Gastrocnemius medialis (tissue), 4 donors: ENCODE data around the gene GALNT7. TPM values are rescaled to one million over a fixed set of nuclear protein-coding genes. Genes with fewer than 3 reads are reported as not detected.

Experiments
- ATAC-seq, 2 donors: fragments of 150-250 bp; one replicate each; pipeline ENCODE4 v1.9.1; 2016
- DNase-seq, 2 donors: peaks; one replicate each; pipeline ENCODE4 v3.0.0-alpha.2; 2019
- H3K27ac ChIP-seq, 4 donors: fragments of 200-600 bp; sonication (generic); 1 replicate in 1 of 4; 2 replicates in 3 of 4; pipeline ENCODE4 v1.5.1; 2016 to 2018; ENCODE audit warnings: mild to moderate bottlenecking in 2 of 4, moderate library complexity in 1 of 4
- H3K27me3 ChIP-seq, 3 donors: fragments of 200-600 bp; sonication (generic) in 2 of 3; 1 replicate in 1 of 3; 2 replicates in 2 of 3; pipeline versions ENCODE4 v1.5.1 to v1.6.0; 2016 to 2019; ENCODE audit warnings: mild to moderate bottlenecking in 1 of 3, moderate library complexity in 1 of 3
- H3K36me3 ChIP-seq, 2 donors: fragments of 200-600 bp; sonication (generic) in 1 of 2; one replicate each; pipeline ENCODE4 v1.5.1; 2017 to 2018
- H3K4me1 ChIP-seq, 2 donors: fragments of 200-600 bp; sonication (generic) in 1 of 2; one replicate each; pipeline ENCODE4 v1.5.1; 2016 to 2017; ENCODE audit warnings: mild to moderate bottlenecking in 2 of 2
- H3K4me3 ChIP-seq, 4 donors: fragments of 200-600 bp; sonication (generic) in 3 of 4; 1 replicate in 1 of 4; 2 replicates in 3 of 4; pipeline ENCODE4 v1.5.1; 2016 to 2019; ENCODE audit warnings: mild to moderate bottlenecking in 2 of 4
- H3K9me3 ChIP-seq, 3 donors: fragments of 200-600 bp; sonication (generic) in 2 of 3; 1 replicate in 1 of 3; 2 replicates in 2 of 3; pipeline ENCODE4 v1.5.1; 2016 to 2019
- POLR2A ChIP-seq, 2 donors: fragments of 450-650 bp; IDR thresholded peaks; one replicate each; pipeline ENCODE4 v1.6.1; 2017; ENCODE audit warnings: antibody characterized with exemption in 2 of 2, mild to moderate bottlenecking in 2 of 2, moderate library complexity in 2 of 2
- in situ Hi-C, 4 donors: fragments of 200-750 bp; cut with MboI; loops; one replicate each; pipeline versions ENCODE4 v1.15.0 to v1.8.0; 2017; ENCODE audit warnings: low sequenced_read_pairs in 4 of 4
- intact Hi-C: fragments of 100-400 bp; cut with DNase I; formaldehyde crosslinking; loops from one replicate; pipeline ENCODE4 v1.15.1; 2023; ENCODE audit warnings: low total_unique reads
- total RNA-seq, 4 donors: library from RNA; depleted of rRNA; stranded (reverse); fragments of >200 nt; gene quantifications; one replicate each; pipeline versions ENCODE4 v1.1.0 to v1.2.3, GENCODE V29; 2016
- TF ChIP-seq, protein P1 (sequence below), 5 experiments: fragments of 450-650 bp in 3 of 5; fragments of 200-600 bp in 2 of 5; sonication (generic) in 2 of 5; IDR thresholded peaks in 4 of 5; conservative IDR thresholded peaks in 1 of 5; 1 replicate in 4 of 5; 2 replicates in 1 of 5; pipeline ENCODE4 v1.5.1; 2016 to 2019; ENCODE audit warnings: antibody characterized with exemption in 5 of 5, mild to moderate bottlenecking in 3 of 5, moderate library complexity in 3 of 5

Gene GALNT7
- total RNA-seq, 4 donors from 2014 or later: 0.91 to 2.8 (median 1.1) TPM

DNA sequence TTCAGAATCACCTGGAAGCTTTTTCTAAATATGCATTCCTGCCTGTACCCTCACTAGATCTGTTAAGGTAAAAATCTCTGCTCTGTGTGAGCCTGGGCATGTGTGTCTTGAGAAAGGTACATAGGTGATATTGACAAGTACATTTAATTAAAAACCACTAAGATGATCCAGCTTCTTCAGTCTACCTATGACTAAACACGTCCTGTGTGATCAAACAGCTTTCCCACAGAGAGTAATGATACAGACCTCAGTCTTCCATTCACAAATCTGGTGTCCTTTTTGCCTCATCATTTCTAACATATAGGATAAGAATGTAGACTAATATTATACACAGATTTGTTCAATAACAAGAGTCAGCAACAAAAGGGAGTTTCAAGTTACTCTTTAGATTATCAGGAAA, 42.6 kb downstream of the GALNT7 start:
- H3K4me3 ChIP-seq: no peak overlapping the region
- H3K36me3 ChIP-seq: no peaks in the 10 kb centered on the region
- H3K4me1 ChIP-seq: no peaks in the 10 kb centered on the region
- H3K27ac ChIP-seq: no peak overlapping the region
- no peaks in the 10 kb centered on the region for H3K9me3 ChIP-seq
- H3K27me3 ChIP-seq: no peaks in the 10 kb centered on the region
- in situ Hi-C loops (no loop called here), intact Hi-C loops (no loop called here)
- TF ChIP-seq POLR2A (IDR thresholded peaks at IDR 0.05): no peak
- TF ChIP-seq, protein P1, sequence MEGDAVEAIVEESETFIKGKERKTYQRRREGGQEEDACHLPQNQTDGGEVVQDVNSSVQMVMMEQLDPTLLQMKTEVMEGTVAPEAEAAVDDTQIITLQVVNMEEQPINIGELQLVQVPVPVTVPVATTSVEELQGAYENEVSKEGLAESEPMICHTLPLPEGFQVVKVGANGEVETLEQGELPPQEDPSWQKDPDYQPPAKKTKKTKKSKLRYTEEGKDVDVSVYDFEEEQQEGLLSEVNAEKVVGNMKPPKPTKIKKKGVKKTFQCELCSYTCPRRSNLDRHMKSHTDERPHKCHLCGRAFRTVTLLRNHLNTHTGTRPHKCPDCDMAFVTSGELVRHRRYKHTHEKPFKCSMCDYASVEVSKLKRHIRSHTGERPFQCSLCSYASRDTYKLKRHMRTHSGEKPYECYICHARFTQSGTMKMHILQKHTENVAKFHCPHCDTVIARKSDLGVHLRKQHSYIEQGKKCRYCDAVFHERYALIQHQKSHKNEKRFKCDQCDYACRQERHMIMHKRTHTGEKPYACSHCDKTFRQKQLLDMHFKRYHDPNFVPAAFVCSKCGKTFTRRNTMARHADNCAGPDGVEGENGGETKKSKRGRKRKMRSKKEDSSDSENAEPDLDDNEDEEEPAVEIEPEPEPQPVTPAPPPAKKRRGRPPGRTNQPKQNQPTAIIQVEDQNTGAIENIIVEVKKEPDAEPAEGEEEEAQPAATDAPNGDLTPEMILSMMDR (IDR thresholded peaks at IDR 0.05 in 4 of 5, conservative IDR thresholded peaks at IDR 0.05 in 1 of 5): no peak
- ATAC-seq (no peak), DNase-seq (no peak)

DNA sequence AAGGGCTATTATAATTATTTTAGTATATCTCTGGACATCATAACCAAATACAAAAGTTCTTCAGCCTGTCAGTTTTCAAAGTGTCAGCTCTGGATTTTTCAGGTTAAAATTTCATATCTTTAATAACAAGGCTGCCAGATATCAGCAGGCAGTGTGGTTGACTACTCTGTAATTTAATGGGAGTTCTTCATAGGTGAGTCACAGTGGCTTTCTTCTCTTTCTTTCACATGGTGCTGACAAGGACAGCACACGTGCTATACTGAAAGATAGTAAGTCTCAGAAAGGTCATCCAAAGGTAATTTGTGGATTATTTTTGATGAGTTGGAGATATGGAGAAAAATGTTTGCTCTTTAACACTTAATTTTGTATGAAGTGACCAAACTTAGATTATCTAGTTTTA, 43.2 kb downstream of the GALNT7 start:
- DNase-seq: no peak
- no peaks in the 10 kb centered on the region for H3K36me3 ChIP-seq
- TF ChIP-seq POLR2A (IDR thresholded peaks at IDR 0.05): no peak
- TF ChIP-seq, protein P1 (IDR thresholded peaks at IDR 0.05 in 4 of 5, conservative IDR thresholded peaks at IDR 0.05 in 1 of 5): no peak
- intact Hi-C loops (no loop called here), in situ Hi-C loops (no loop called here)
- H3K4me3 ChIP-seq: no peak overlapping the region
- ATAC-seq: no peak
- no peaks in the 10 kb centered on the region for H3K9me3 ChIP-seq
- H3K27me3 ChIP-seq: no peaks in the 10 kb centered on the region
- no peak overlapping the region for H3K27ac ChIP-seq
- H3K4me1 ChIP-seq: no peaks in the 10 kb centered on the region

DNA sequence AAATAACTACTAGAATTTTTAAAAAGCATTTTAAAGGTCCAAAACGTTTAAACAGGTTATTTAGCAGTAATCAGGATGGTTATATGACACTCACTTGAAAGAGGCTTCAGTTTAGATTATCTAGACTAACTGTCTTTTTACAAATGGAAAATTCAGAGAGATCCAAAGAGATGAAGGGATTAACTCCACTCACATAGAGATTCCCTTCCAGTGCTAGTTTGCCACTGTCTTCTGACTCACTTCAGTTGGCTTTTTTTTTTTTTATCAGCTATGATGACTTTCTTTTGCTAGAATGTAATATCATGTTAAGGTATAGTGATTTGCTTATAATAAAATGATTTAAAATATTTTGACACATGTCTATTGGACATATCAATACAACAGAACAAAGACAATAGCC, 43.8 kb downstream of the GALNT7 start:
- Histone ChIP-seq H3K4me3 (no peak overlapping the region), H3K9me3 (no peaks in the 10 kb centered on the region), H3K27me3 (no peaks in the 10 kb centered on the region), H3K36me3 (no peaks in the 10 kb centered on the region), H3K4me1 (no peaks in the 10 kb centered on the region), H3K27ac (no peak overlapping the region)
- intact Hi-C loops (no loop called here), in situ Hi-C loops (no loop called here)
- no peak for ATAC-seq
- no peak for DNase-seq
- no peak for TF ChIP-seq POLR2A (IDR thresholded peaks at IDR 0.05)
- TF ChIP-seq, protein P1 (IDR thresholded peaks at IDR 0.05 in 4 of 5, conservative IDR thresholded peaks at IDR 0.05 in 1 of 5): no peak

DNA sequence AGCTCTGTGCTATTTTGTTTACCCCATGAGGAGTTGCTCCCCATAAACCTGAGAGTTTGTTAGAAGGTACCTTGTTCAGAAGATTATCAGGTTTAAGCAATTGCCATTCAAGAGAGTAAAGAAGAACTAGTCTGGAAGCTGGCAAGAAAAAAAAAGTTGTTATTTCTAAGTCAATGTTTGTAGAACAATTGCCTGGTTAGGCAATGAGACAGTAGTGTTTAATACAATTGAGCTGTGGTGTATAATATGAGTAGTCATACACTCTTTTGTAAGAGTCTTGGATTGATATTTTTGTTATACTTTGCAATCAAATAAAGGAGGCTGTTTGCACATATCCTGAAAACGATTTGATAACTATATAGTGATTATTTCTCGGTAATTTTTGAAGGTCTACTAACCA, 44.7 kb downstream of the GALNT7 start:
- Histone ChIP-seq H3K4me3 (no peak overlapping the region), H3K36me3 (no peaks in the 10 kb centered on the region), H3K4me1 (no peaks in the 10 kb centered on the region), H3K27ac (no peak overlapping the region), H3K9me3 (no peaks in the 10 kb centered on the region), H3K27me3 (no peaks in the 10 kb centered on the region)
- no peak for TF ChIP-seq POLR2A (IDR thresholded peaks at IDR 0.05)
- TF ChIP-seq, protein P1 (IDR thresholded peaks at IDR 0.05 in 4 of 5, conservative IDR thresholded peaks at IDR 0.05 in 1 of 5): no peak
- intact Hi-C loops (no loop called here), in situ Hi-C loops (no loop called here)
- DNase-seq (no peak), ATAC-seq (no peak)

DNA sequence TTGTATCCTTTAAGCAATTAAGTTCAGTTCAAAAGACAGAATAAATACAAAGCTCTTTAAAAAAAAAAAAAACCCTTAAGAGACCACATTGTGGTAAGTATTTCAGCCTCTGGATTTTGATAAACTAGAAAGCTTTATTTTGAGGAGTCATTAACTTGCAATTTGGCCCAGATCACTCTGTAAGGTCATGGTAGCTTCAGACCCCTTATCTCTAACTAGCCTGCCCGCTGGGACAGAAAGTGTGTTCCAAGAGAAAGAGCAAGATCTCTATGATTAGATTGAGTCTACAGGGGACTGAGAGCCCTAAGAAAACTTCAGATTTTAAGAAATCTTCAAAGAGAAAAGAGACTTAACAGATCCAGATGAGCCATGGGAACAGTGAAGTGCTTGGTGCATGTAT, 45.6 kb downstream of the GALNT7 start:
- intact Hi-C loops: no loop called here

More for the DNA sequence above, 45.6 kb downstream of the GALNT7 start:
- no peak for ATAC-seq
- DNase-seq: no peak
- Histone ChIP-seq H3K4me1 (no peaks in the 10 kb centered on the region), H3K27me3 (no peaks in the 10 kb centered on the region), H3K36me3 (no peaks in the 10 kb centered on the region), H3K27ac (no peak overlapping the region), H3K9me3 (no peaks in the 10 kb centered on the region), H3K4me3 (no peak overlapping the region)
- in situ Hi-C loops: no loop called here
- TF ChIP-seq, protein P1 (IDR thresholded peaks at IDR 0.05 in 4 of 5, conservative IDR thresholded peaks at IDR 0.05 in 1 of 5): no peak
- TF ChIP-seq POLR2A (IDR thresholded peaks at IDR 0.05): no peak
